ENCODE data around the gene CCDC152. TPM values are rescaled to one million over a fixed set of nuclear protein-coding genes. Genes with fewer than 3 reads are reported as not detected.

The CCDC152 gene
- total and polyA plus RNA-seq, 2 of the 13 experiments (the other 11 are each of a cell fraction or from before 2014, with no cell fraction given) = 0.20 to 0.36 TPM

DNA sequence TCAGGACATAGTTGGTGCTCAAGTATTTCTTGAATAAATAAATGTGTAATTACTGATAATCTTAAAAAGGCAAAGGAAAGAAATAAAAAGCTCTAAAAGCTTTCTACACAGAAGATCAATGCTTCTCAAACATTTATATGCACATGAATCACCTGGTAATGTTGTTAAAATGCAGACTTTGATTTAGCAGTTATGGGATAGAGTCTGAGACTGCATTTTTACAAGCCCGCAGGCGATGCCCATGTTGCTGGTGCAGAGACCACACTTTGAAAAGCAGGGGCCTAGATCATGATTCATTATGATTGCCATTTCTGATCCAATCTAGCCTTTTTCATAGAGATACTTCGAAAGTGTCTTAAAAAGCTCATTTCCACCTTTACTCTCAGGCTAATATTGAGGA is 3.5 kb upstream of the CCDC152 start (continued):
- TF ChIP-seq ZMYM3 (CRISPR knock-in tag; IDR thresholded peaks at IDR 0.05) = no peak
- TF ChIP-seq ZNF709 (CRISPR knock-in tag; IDR thresholded peaks at IDR 0.05) = no peak
- TF ChIP-seq, protein P1, sequence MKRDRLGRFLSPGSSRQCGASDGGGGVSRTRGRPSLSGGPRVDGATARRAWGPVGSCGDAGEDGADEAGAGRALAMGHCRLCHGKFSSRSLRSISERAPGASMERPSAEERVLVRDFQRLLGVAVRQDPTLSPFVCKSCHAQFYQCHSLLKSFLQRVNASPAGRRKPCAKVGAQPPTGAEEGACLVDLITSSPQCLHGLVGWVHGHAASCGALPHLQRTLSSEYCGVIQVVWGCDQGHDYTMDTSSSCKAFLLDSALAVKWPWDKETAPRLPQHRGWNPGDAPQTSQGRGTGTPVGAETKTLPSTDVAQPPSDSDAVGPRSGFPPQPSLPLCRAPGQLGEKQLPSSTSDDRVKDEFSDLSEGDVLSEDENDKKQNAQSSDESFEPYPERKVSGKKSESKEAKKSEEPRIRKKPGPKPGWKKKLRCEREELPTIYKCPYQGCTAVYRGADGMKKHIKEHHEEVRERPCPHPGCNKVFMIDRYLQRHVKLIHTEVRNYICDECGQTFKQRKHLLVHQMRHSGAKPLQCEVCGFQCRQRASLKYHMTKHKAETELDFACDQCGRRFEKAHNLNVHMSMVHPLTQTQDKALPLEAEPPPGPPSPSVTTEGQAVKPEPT (CRISPR knock-in tag; IDR thresholded peaks at IDR 0.05; ENCODE audit: low read depth) = no peak
- TF ChIP-seq ZNF441 (CRISPR knock-in tag; IDR thresholded peaks at IDR 0.05; ENCODE audit: borderline replicate concordance) = no peak
- TF ChIP-seq, protein P2, sequence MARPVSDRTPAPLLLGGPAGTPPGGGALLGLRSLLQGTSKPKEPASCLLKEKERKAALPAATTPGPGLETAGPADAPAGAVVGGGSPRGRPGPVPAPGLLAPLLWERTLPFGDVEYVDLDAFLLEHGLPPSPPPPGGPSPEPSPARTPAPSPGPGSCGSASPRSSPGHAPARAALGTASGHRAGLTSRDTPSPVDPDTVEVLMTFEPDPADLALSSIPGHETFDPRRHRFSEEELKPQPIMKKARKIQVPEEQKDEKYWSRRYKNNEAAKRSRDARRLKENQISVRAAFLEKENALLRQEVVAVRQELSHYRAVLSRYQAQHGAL (CRISPR knock-in tag; IDR thresholded peaks at IDR 0.05; ENCODE audit: not compliant biosample characterization) = no peak
- TF ChIP-seq, protein P3, sequence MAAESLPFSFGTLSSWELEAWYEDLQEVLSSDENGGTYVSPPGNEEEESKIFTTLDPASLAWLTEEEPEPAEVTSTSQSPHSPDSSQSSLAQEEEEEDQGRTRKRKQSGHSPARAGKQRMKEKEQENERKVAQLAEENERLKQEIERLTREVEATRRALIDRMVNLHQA (CRISPR knock-in tag; IDR thresholded peaks at IDR 0.05) = no peak
- TF ChIP-seq, protein P4, sequence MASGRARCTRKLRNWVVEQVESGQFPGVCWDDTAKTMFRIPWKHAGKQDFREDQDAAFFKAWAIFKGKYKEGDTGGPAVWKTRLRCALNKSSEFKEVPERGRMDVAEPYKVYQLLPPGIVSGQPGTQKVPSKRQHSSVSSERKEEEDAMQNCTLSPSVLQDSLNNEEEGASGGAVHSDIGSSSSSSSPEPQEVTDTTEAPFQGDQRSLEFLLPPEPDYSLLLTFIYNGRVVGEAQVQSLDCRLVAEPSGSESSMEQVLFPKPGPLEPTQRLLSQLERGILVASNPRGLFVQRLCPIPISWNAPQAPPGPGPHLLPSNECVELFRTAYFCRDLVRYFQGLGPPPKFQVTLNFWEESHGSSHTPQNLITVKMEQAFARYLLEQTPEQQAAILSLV (CRISPR knock-in tag; IDR thresholded peaks at IDR 0.05; ENCODE audit: borderline replicate concordance) = no peak

DNA sequence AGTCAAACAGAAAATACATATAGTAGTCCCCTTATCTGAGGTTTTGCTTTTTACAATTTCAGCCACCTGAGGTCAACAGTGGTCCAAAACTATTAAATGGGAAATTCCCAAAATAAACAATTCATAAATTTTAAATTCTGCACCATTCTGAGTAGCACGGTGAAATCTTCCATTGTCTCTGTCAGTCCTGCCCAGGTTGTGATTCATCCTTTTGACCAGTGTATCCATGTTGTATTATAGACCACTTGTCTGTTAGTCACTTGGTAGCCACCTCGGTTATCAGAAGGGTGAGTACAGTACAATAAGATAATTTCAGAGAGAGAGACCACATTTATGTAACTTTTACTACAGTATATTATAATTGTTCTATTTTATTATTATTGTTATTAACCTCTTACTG is 2.8 kb downstream of the CCDC152 start:
- Histone ChIP-seq H3K9me3 (ENCODE audit: low read length) (no peaks in the 10 kb centered on the region), H2AFZ (ENCODE audit: low read length) (no peak overlapping the region), H4K20me1 (ENCODE audit: insufficient read depth, low read length) (no peaks in the 10 kb centered on the region), H3K79me2 (ENCODE audit: insufficient read depth, low read length) (no peaks in the 10 kb centered on the region), H3K27me3 (ENCODE audit: control insufficient read depth in 1 of 2, insufficient read depth in 2 of 2, low read length in 2 of 2) (peaks cover 0 to 4% of the 10 kb centered on the region in 2 experiments; a peak in 1 of 5 replicates), H3K9ac (ENCODE audit: insufficient read depth, low read depth, low read length) (no peak overlapping the region), H3K4me3 (replicated peaks in 1 of 3; ENCODE audit: insufficient read depth in 1 of 3, low read depth in 2 of 3, low read length in 3 of 3) (no peak overlapping the region), H3K4me1 (ENCODE audit: insufficient read depth, low read length) (no peaks in the 10 kb centered on the region), H3K36me3 (replicated peaks in 1 of 2; ENCODE audit: control insufficient read depth in 1 of 2, insufficient read depth in 2 of 2, low read length in 2 of 2) (no peaks in the 10 kb centered on the region), H3K4me2 (ENCODE audit: low read depth, low read length) (no peak overlapping the region), H3K27ac (ENCODE audit: extremely low read length, insufficient read depth, low read length) (no peak overlapping the region)
- TF ChIP-seq XBP1 (CRISPR knock-in tag; IDR thresholded peaks at IDR 0.05) = no peak
- TF ChIP-seq, protein P5, sequence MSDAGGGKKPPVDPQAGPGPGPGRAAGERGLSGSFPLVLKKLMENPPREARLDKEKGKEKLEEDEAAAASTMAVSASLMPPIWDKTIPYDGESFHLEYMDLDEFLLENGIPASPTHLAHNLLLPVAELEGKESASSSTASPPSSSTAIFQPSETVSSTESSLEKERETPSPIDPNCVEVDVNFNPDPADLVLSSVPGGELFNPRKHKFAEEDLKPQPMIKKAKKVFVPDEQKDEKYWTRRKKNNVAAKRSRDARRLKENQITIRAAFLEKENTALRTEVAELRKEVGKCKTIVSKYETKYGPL (CRISPR knock-in tag; IDR thresholded peaks at IDR 0.05) = no peak
- TF ChIP-seq, protein P6, sequence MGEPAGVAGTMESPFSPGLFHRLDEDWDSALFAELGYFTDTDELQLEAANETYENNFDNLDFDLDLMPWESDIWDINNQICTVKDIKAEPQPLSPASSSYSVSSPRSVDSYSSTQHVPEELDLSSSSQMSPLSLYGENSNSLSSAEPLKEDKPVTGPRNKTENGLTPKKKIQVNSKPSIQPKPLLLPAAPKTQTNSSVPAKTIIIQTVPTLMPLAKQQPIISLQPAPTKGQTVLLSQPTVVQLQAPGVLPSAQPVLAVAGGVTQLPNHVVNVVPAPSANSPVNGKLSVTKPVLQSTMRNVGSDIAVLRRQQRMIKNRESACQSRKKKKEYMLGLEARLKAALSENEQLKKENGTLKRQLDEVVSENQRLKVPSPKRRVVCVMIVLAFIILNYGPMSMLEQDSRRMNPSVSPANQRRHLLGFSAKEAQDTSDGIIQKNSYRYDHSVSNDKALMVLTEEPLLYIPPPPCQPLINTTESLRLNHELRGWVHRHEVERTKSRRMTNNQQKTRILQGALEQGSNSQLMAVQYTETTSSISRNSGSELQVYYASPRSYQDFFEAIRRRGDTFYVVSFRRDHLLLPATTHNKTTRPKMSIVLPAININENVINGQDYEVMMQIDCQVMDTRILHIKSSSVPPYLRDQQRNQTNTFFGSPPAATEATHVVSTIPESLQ (CRISPR knock-in tag; conservative IDR thresholded peaks at IDR 0.05) = no peak
- TF ChIP-seq ZNF780A (CRISPR knock-in tag; IDR thresholded peaks at IDR 0.05) = no peak
- no peak for FAIRE-seq
- WGBS (ENCODE audit: low lambda C conversion rate) = 7% methylated on average over 2 of the region's 2 CpGs
- no peak for DNase-seq (ENCODE audit: low spot score)
- in situ Hi-C loops (cut with HindIII; ENCODE audit: extremely low pct_ligation_motif_present, low pct_unique_long_range_greater_than_20kb) = loop anchor here (25.0 kb wide), 1 partner anchor 897 kb away; the partner anchor contains the start of gene OXCT1
- BruUV-seq (replicated peaks) = no TSS peak
- ChIA-PET CTCF (ENCODE audit: low intra/inter-chr PET ratio, low total read pairs) (no interaction called here), POLR2A (no interaction called here)
- ATAC-seq = no peak
- intact Hi-C loops (cut with micrococcal nuclease; ENCODE audit: unreplicated experiment) = no loop called here

Data from HepG2 (cell line).